GM19025 (cell line): ENCODE measurements around the gene DDAH1.
"Not testable (repeated sequence)": the region's sequence is repeated elsewhere in the genome, so short reads cannot be mapped to it uniquely, and the experiment has no call there.

Experiments used
- ATAC-seq: cut with Tn5 transposase; IDR thresholded peaks from one replicate; pipeline ENCODE4 v1.9.1; 2021; ENCODE audit warnings: mild to moderate bottlenecking, low read depth, moderate library complexity; ENCODE audit not compliant: unreplicated experiment

DDAH1 gene

GRCh38 chr1:85365851-85366250, 99.1 kb downstream of the DDAH1 start:
- no peak for ATAC-seq

GRCh38 chr1:85363521-85363920, 101.4 kb downstream of the DDAH1 start:
- no peak for ATAC-seq

DNA sequence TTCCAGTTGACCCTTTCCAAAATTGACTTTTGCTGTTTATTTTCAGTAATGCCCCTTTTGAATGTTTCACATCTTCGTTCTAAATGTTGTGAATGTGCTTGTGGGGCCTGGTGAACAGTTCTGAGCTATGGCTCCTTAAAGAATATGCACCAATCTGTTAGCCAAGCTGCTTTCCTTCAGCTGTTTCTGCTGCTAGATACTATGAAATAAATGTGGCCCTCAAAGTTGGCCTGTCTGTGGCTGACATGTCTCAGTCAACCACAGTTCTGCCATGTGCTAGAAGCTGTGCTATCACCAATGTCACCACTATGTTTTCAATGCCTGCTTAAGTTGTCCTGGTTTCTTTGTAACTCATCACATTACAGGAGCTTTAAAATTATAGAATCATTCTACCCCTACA, 101.9 kb downstream of the DDAH1 start:
- no peak for ATAC-seq

DNA sequence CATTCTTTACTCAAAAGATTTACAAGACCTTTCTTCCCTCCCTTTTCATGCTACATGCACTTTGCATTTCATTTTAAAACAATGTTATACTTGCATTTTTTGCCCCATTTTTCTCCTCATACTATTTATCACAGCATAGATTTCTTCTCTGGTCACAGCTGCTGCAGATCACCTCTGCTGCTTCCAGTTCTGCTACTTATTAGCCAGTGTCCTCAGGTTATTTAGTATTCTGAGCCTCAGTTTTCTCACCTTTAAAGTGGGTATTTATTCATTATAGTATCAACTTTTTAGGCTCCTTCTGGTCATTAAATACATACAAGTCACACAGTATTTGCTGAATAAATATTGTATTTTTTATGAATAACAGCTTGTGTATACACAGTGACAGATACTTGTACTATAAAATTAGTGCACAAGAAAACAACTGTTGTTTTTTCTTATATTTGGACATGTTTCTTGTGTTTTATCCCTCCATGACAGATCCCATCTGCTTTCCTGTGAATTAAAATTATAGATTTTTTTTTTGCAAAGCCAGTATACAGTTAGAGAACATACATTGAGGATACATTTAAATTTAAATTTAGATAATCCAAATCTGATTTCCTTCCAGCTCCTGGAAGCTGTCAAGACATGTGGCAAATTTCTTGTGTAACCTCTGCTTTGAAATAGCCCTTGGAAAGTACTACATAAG, 103.2 kb downstream of the DDAH1 start:
- ATAC-seq = no peak

GRCh38 chr1:85360730-85361493, 104.0 kb downstream of the DDAH1 start:
- no peak for ATAC-seq

GRCh38 chr1:85359874-85360721, 104.9 kb downstream of the DDAH1 start:
- ATAC-seq = no peak

- no peak for ATAC-seq
Observed at GRCh38 chr1:85358702-85359438, 106.1 kb downstream of the DDAH1 start.

GRCh38 chr1:85357817-85358216, 107.1 kb downstream of the DDAH1 start:
- ATAC-seq = no peak

DNA sequence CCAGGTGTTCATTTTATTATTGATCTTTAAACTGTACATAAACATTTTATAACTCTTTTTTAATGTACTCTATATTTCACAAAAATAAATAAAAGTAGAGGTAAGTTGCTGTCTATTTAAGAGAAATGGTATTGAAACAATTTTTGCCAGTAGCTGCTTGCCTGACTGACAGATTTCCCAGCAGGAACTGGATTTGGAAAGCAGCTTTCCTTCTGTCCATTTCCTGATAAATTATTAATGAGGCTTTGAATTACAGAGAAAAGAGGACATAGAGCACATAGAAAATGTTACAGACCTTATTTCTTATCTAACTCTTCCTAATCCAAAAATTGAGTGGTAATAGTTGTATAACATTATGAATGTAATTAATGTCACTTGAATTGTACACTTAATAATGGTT, 108.8 kb downstream of the DDAH1 start:
- no peak for ATAC-seq

DNA sequence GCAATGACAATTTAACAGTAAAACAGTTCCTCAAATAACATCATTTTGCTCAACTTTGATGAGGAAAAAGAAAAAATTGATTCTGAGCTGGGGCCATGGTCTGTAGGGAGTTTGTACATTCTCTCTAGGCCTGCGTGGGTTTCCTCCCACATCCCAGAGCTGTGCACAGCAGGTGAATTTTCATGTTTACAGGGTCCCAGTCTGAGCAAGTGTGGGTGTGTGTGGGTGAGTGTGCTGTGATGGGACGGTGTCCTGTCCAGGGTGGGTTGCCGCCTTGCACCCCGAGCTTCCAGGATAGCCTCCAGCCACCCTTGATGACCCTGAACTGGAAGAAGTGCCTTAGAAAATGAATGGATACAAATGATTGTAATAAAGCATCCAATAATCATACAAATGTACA, 112.9 kb downstream of the DDAH1 start:
- no peak for ATAC-seq

DNA sequence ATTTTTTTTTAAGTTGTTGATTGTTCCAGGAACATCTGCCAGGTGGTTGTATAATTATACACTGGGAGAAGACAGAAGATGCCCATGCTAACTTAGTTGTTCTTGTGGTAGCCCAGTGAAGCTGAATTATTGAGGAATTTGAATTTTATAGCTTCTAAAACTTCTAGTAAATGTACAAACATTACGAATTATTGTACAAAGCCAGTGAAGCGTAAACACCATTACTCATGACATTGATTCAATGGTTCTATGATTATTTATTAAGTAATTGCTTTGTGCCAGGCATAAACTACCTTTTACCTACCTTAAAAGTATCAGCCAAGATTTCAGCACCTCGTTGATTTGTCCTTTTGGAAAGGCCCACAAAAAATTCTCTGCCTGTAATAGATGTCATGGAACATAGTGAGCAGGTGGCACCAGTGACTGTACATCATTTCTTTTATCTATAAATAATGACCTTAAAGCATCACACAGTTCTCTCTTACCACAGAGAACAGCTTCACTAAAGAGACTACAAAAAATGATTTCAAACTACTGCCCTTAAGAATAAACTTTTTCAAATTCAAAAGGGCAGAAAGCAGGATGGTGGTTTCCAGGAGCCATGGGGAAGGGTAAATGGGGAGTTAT, 113.6 kb downstream of the DDAH1 start:
- ATAC-seq = no peak

- ATAC-seq = no peak
Observed at GRCh38 chr1:85349224-85349623, 115.7 kb downstream of the DDAH1 start.

DNA sequence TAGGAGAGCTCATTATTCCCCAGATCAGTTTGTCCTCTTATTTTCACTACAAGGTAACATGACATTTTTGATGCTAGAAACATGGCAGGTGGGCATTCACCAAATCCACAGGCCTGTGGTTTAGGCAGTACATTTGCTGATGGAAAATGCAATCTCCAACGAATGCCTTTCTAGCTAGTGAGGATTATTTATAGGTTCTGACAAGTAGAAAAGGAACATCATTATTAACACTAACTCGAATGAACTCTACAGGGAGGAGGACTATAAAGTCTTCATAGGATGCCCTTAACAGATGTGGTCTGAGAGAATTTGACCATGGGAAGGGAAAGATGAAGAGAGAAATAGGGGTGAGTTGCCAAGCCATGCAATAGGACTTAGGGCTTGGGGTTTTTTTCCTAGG, 117.1 kb downstream of the DDAH1 start:
- no peak for ATAC-seq

- ATAC-seq = not testable (repeated sequence)
Observed at GRCh38 chr1:85347275-85347674, 117.7 kb downstream of the DDAH1 start.

DNA sequence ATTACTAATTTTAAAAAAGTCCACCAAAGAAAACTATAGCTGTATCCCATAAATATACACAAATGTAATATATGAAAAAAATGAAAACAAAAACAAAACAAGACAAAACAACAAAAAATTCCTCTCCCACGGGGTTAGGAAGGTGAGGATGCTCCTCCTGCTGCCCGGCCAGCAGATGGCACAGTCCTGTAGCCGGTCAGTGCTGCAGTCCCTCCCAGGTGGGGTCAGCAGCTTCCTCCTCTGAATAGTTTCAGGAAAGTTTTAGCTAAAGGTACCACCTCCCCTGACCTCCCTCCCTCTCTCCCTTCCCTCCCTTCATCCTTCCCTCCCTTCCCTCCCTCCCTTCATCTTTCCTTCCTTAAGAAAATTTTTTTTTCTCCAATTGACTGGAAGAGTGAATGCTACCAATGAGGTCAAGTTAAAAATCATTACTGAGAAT, 120.7 kb downstream of the DDAH1 start:
- ATAC-seq = no peak

- no peak for ATAC-seq
Observed at GRCh38 chr1:85343612-85344255, 121.2 kb downstream of the DDAH1 start.

DNA sequence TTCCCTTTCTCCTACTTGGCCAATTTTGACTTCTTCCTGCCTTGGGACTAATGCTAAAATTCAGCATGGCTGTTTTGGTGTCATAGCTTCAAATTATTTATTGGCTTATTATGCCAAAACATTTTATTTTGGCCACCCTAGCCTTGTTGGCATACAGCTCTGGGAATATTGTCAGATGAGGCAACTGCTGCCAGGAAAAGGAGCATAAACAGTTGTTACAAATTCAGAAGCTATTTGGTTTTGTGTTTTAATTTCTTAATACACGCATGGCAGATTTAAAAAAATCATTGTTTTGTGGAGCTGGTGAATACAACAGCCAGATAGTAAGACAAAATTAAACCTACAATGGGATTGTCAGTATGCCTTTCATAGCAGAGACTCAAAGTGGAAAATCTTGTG, 121.7 kb downstream of the DDAH1 start:
- no peak for ATAC-seq

DNA sequence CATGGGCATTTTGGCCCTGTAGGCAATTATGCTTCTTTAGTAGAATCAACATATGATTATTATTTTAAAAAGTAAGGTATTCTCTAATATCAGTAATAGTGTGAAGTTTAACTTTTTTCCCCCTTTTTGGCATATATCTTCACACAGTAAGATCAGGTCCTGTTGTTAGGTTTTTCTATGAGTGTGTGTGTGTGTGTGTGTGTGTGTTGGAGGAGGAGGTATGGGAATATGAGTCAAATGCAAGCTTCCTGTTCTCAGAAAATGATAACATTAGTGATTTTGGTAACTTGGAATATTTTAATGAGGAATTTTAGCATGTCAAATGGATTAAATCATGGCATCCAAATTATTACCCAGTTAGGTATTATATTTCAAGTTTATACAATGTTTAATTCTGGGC, 122.8 kb downstream of the DDAH1 start:
- ATAC-seq = no peak

- no peak for ATAC-seq
Observed at GRCh38 chr1:85340427-85340826, 124.5 kb downstream of the DDAH1 start.
